ENCODE data around the gene FAM185A. TPM values are rescaled to one million over a fixed set of nuclear protein-coding genes. Genes with fewer than 3 reads are reported as not detected.
"Not testable (repeated sequence)": the region's sequence is repeated elsewhere in the genome, so short reads cannot be mapped to it uniquely, and the experiment has no call there.

The FAM185A gene
- total RNA-seq, 4 donors from 2014 or later, result 8.3 to 19.5 (median 11.9) TPM

DNA sequence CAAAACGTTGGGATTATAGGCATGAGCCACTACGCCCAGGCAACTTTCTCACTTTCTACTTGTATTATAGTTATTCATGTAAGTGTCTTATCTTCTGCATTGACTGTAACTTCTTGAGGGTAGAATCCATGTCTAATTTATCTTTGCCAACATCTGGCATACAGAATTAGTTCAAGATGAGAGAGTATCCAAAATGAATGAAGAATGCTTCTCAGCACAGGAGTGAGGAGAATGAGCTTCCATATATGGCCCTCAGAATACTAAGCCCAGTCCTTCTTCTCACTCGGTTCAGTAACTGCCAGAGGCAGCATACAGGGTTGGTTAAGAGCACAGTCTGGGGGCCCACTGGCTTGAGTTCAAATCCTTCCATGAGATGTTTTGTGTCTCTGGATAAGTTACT is 89.0 kb downstream of the FAM185A start:
- intact Hi-C loops (cut with DNase I), result no loop called here
- Histone ChIP-seq H3K4me3 (no peak overlapping the region), H3K9me3 (no peaks in the 10 kb centered on the region), H3K27ac (replicated peaks in 1 of 4) (no peak overlapping the region), H3K36me3 (no peaks in the 10 kb centered on the region), H3K4me1 (peaks cover 0 to 12% (median under 1%) of the 10 kb centered on the region in 4 donors), H3K27me3 (no peaks in the 10 kb centered on the region)
- no peak for DNase-seq (ENCODE audit: extremely low spot score)
- no peak for TF ChIP-seq EP300 (IDR thresholded peaks at IDR 0.05)
- TF ChIP-seq, protein P1, sequence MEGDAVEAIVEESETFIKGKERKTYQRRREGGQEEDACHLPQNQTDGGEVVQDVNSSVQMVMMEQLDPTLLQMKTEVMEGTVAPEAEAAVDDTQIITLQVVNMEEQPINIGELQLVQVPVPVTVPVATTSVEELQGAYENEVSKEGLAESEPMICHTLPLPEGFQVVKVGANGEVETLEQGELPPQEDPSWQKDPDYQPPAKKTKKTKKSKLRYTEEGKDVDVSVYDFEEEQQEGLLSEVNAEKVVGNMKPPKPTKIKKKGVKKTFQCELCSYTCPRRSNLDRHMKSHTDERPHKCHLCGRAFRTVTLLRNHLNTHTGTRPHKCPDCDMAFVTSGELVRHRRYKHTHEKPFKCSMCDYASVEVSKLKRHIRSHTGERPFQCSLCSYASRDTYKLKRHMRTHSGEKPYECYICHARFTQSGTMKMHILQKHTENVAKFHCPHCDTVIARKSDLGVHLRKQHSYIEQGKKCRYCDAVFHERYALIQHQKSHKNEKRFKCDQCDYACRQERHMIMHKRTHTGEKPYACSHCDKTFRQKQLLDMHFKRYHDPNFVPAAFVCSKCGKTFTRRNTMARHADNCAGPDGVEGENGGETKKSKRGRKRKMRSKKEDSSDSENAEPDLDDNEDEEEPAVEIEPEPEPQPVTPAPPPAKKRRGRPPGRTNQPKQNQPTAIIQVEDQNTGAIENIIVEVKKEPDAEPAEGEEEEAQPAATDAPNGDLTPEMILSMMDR (IDR thresholded peaks at IDR 0.05), result no peak
- no peak for TF ChIP-seq POLR2AphosphoS5 (IDR thresholded peaks at IDR 0.05)
- TF ChIP-seq POLR2A (IDR thresholded peaks at IDR 0.05; ENCODE audit: low read depth), result no peak
- WGBS, result 60% methylated on average over 3 of the region's 3 CpGs

DNA sequence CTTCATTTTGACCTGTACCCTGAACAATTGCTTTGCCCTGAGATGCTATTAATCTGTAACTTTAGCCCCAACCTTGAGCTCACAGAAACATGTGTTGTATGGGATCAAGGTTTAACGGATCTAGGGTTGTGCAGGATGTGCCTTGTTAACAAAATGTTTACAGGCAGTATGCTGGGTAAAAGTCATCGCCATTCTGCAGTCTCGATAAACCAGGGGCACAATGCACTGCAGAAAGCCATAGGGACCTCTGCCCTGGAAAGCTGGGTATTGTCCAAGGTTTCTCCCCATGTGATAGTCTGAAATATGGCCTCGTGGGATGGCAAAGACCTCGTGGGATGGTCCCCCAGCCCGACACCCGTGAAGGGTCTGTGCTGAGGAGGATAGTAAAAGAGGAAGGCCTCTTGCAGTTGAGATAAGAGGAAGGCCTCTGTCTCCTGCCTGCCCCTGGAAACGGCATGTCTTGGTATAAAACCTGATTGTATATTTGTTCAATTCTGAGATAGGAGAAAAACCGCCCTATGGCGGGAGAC is 89.8 kb downstream of the FAM185A start:
- H3K27me3 ChIP-seq; H3K27ac ChIP-seq (replicated peaks in 1 of 4); intact Hi-C loops (cut with DNase I); H3K36me3 ChIP-seq; H3K9me3 ChIP-seq; DNase-seq (ENCODE audit: extremely low spot score); H3K4me3 ChIP-seq: not testable (repeated sequence)
- WGBS, result 91% methylated on average over 10 of the region's 10 CpGs
- peaks cover 0 to 11% (median 0%) of the 10 kb centered on the region in 4 donors for H3K4me1 ChIP-seq

DNA sequence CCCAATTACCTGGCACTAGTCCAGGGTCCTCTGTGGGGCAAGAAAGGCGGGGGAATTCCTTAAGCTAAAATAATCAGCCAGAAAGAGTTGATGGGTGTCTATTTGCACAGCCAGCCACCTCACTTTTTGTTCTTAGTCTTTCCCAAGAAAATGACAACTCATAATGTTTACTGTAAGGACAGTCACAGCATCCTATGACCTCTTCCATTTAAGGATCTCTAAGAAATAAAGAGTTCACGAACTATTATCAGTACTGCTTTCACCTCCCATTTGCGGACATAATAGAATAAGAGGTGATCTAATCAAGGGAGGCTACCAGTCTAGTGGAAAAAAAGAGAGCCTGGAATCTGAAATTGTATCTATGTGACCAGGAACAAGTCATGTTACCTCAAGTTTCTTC is 91.6 kb downstream of the FAM185A start:
- Histone ChIP-seq H3K27me3 (no peaks in the 10 kb centered on the region), H3K4me3 (no peak overlapping the region), H3K9me3 (no peaks in the 10 kb centered on the region), H3K27ac (replicated peaks in 1 of 4) (no peak overlapping the region), H3K36me3 (no peaks in the 10 kb centered on the region), H3K4me1 (peaks cover 0 to 11% (median 0%) of the 10 kb centered on the region in 4 donors)
- TF ChIP-seq EP300 (IDR thresholded peaks at IDR 0.05), result no peak
- TF ChIP-seq, protein P1 (IDR thresholded peaks at IDR 0.05), result no peak
- no peak for TF ChIP-seq POLR2AphosphoS5 (IDR thresholded peaks at IDR 0.05)
- no peak for TF ChIP-seq POLR2A (IDR thresholded peaks at IDR 0.05; ENCODE audit: low read depth)
- DNase-seq (ENCODE audit: extremely low spot score), result no peak
- 96% methylated on average over 3 of the region's 3 CpGs for WGBS
- intact Hi-C loops (cut with DNase I), result no loop called here

DNA sequence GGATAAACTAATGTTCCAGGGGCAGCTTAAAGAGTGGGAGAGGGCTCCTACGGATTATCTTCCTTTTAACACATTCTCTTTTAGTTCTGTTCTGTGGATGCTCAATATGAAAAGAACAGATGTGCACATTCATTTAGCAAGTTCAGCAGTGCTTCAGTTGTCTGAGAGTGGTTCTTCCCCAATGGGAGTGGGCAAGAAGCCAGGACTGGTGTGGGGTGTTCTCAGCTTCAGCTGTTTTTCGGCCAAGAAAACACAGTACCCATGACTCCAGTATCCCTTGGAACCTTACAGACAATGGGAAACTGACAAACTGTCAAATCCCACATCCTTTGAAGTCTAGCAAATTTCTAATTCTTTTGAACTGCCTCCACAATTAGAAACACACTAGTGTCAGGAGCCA is 92.5 kb downstream of the FAM185A start:
- DNase-seq (ENCODE audit: extremely low spot score), result no peak
- WGBS, result 32% methylated on average over 2 of the region's 2 CpGs
- Histone ChIP-seq H3K4me3 (no peak overlapping the region), H3K27me3 (no peaks in the 10 kb centered on the region), H3K36me3 (no peaks in the 10 kb centered on the region), H3K4me1 (peaks cover 0 to 9% (median 0%) of the 10 kb centered on the region in 4 donors), H3K9me3 (no peaks in the 10 kb centered on the region), H3K27ac (replicated peaks in 1 of 4) (no peak overlapping the region)
- TF ChIP-seq, protein P1 (IDR thresholded peaks at IDR 0.05), result no peak
- TF ChIP-seq EP300 (IDR thresholded peaks at IDR 0.05) (no peak), POLR2A (IDR thresholded peaks at IDR 0.05; ENCODE audit: low read depth) (no peak)
- intact Hi-C loops (cut with DNase I), result no loop called here

DNA sequence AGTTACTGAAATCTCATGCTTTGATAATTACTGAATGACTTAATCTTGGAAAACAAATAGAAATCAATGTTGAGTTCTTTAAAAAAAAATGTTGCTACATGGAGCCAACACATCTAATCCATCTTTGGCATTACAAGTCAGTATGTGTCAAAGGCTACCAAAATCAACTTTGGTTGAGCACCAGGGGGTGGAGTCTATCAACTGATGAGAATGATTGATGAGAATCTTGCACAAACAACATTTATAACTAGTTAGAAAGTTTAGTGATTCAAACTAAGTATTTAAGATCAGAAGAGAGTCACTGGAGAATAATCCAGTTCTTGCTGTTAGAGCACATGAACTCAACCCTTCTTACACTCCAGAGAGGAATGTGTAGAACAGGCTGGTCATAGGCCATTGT is 93.5 kb downstream of the FAM185A start:
- H3K4me3 ChIP-seq, result no peak overlapping the region
- no peaks in the 10 kb centered on the region for H3K36me3 ChIP-seq
- no peaks in the 10 kb centered on the region for H3K9me3 ChIP-seq
- TF ChIP-seq POLR2AphosphoS5 (IDR thresholded peaks at IDR 0.05) (no peak), EP300 (IDR thresholded peaks at IDR 0.05) (no peak), POLR2A (IDR thresholded peaks at IDR 0.05; ENCODE audit: low read depth) (no peak)
- TF ChIP-seq, protein P1 (IDR thresholded peaks at IDR 0.05), result no peak
- no peaks in the 10 kb centered on the region for H3K4me1 ChIP-seq
- intact Hi-C loops (cut with DNase I), result no loop called here
- H3K27me3 ChIP-seq, result no peaks in the 10 kb centered on the region
- DNase-seq (ENCODE audit: extremely low spot score), result no peak
- H3K27ac ChIP-seq (replicated peaks in 1 of 4), result no peak overlapping the region
